Measurements from ENCODE around the gene REM2. TPM values are rescaled to one million over a fixed set of nuclear protein-coding genes. Genes with fewer than 3 reads are reported as not detected.

REM2 gene
- total RNA-seq, 1 experiment from 2014 or later: not detected

- H3K27ac ChIP-seq: no peak overlapping the region
- DNase-seq: no peak
- H3K36me3 ChIP-seq: no peaks in the 10 kb centered on the region
- H3K4me1 ChIP-seq: peaks cover under 1% of the 10 kb centered on the region
- H3K27me3 ChIP-seq: no peaks in the 10 kb centered on the region
- H3K4me3 ChIP-seq: no peak overlapping the region
- no peaks in the 10 kb centered on the region for H3K9me3 ChIP-seq (replicated peaks)
Observed at GRCh38 chr14:22875748-22876319, 7.2 kb upstream of the REM2 start.

GRCh38 chr14:22877000-22877501, 6.0 kb upstream of the REM2 start:
- Histone ChIP-seq H3K4me1 (no peaks in the 10 kb centered on the region; the same call in none of the 2 replicates), H3K9me3 (replicated peaks) (no peaks in the 10 kb centered on the region), H3K4me3 (no peak overlapping the region), H3K27me3 (no peaks in the 10 kb centered on the region), H3K36me3 (no peaks in the 10 kb centered on the region), H3K27ac (no peak overlapping the region)
- no peak for DNase-seq

GRCh38 chr14:22878271-22879246, 4.5 kb upstream of the REM2 start:
- Histone ChIP-seq H3K36me3 (no peaks in the 10 kb centered on the region), H3K27ac (no peak overlapping the region), H3K27me3 (no peaks in the 10 kb centered on the region), H3K4me3 (no peak overlapping the region), H3K4me1 (peaks cover 4% of the 10 kb centered on the region), H3K9me3 (replicated peaks) (no peaks in the 10 kb centered on the region)
- DNase-seq: peak; percentile 28 to 32

- Histone ChIP-seq H3K27me3 (no peaks in the 10 kb centered on the region), H3K4me1 (peaks cover 4% of the 10 kb centered on the region), H3K36me3 (no peaks in the 10 kb centered on the region), H3K9me3 (replicated peaks) (no peaks in the 10 kb centered on the region), H3K4me3 (no peak overlapping the region), H3K27ac (no peak overlapping the region)
- no peak for DNase-seq
Observed at GRCh38 chr14:22882064-22882463, 958 bp upstream of the REM2 start.

GRCh38 chr14:22882529-22883172, 371 bp upstream of the REM2 start:
- peak; percentile 54 to 60 for DNase-seq
- H3K4me3 ChIP-seq: no peak overlapping the region
- peaks cover 4% of the 10 kb centered on the region for H3K4me1 ChIP-seq
- H3K27ac ChIP-seq: no peak overlapping the region
- no peaks in the 10 kb centered on the region for H3K27me3 ChIP-seq
- no peaks in the 10 kb centered on the region for H3K9me3 ChIP-seq (replicated peaks)
- H3K36me3 ChIP-seq: no peaks in the 10 kb centered on the region

GRCh38 chr14:22884076-22884737, 1.2 kb downstream of the REM2 start:
- H3K4me3 ChIP-seq: no peak overlapping the region
- no peaks in the 10 kb centered on the region for H3K27me3 ChIP-seq
- DNase-seq: no peak
- no peaks in the 10 kb centered on the region for H3K9me3 ChIP-seq (replicated peaks)
- no peaks in the 10 kb centered on the region for H3K36me3 ChIP-seq
- H3K27ac ChIP-seq: no peak overlapping the region
- peaks cover 4% of the 10 kb centered on the region; the same call in 1 of the 2 replicates for H3K4me1 ChIP-seq

- no peak overlapping the region for H3K27ac ChIP-seq
- H3K27me3 ChIP-seq: no peaks in the 10 kb centered on the region
- no peaks in the 10 kb centered on the region for H3K9me3 ChIP-seq (replicated peaks)
- H3K4me3 ChIP-seq: no peak overlapping the region
- H3K36me3 ChIP-seq: no peaks in the 10 kb centered on the region
- H3K4me1 ChIP-seq: peaks cover 4% of the 10 kb centered on the region; the same call in 1 of the 2 replicates
- no peak for DNase-seq
Observed at GRCh38 chr14:22884738-22885523, 1.9 kb downstream of the REM2 start.

GRCh38 chr14:22885975-22886374, 3.0 kb downstream of the REM2 start:
- Histone ChIP-seq H3K27me3 (no peaks in the 10 kb centered on the region), H3K36me3 (no peaks in the 10 kb centered on the region), H3K27ac (no peak overlapping the region), H3K9me3 (replicated peaks) (no peaks in the 10 kb centered on the region), H3K4me3 (no peak overlapping the region), H3K4me1 (peaks cover 4% of the 10 kb centered on the region; the same call in 1 of the 2 replicates)
- no peak for DNase-seq

GRCh38 chr14:22886500-22887259, 3.7 kb downstream of the REM2 start:
- no peak for DNase-seq
- no peaks in the 10 kb centered on the region for H3K9me3 ChIP-seq (replicated peaks)
- no peaks in the 10 kb centered on the region for H3K36me3 ChIP-seq
- H3K4me3 ChIP-seq: no peak overlapping the region
- H3K27me3 ChIP-seq: no peaks in the 10 kb centered on the region
- no peak overlapping the region for H3K27ac ChIP-seq
- H3K4me1 ChIP-seq: peaks cover 4% of the 10 kb centered on the region; the same call in 1 of the 2 replicates

GRCh38 chr14:22887260-22887989, 4.4 kb downstream of the REM2 start:
- H3K27ac ChIP-seq: no peak overlapping the region
- H3K27me3 ChIP-seq: no peaks in the 10 kb centered on the region
- no peak overlapping the region for H3K4me3 ChIP-seq
- peaks cover 4% of the 10 kb centered on the region; the same call in 1 of the 2 replicates for H3K4me1 ChIP-seq
- H3K9me3 ChIP-seq (replicated peaks): no peaks in the 10 kb centered on the region
- no peak for DNase-seq
- no peaks in the 10 kb centered on the region for H3K36me3 ChIP-seq

- Histone ChIP-seq H3K9me3 (replicated peaks) (no peaks in the 10 kb centered on the region), H3K4me3 (no peak overlapping the region), H3K27me3 (no peaks in the 10 kb centered on the region), H3K36me3 (no peaks in the 10 kb centered on the region), H3K4me1 (peaks cover 4% of the 10 kb centered on the region; the same call in 1 of the 2 replicates), H3K27ac (no peak overlapping the region)
- DNase-seq: peak in 1 of 2 experiments; percentile 16
Observed at GRCh38 chr14:22887990-22888378, 5.0 kb downstream of the REM2 start.

- Histone ChIP-seq H3K4me1 (no peaks in the 10 kb centered on the region; the same call in 1 of the 2 replicates), H3K4me3 (no peak overlapping the region), H3K27ac (no peak overlapping the region), H3K27me3 (no peaks in the 10 kb centered on the region), H3K36me3 (no peaks in the 10 kb centered on the region), H3K9me3 (replicated peaks) (no peaks in the 10 kb centered on the region)
- no peak for DNase-seq
Observed at GRCh38 chr14:22888662-22889061, 5.6 kb downstream of the REM2 start.

- H3K36me3 ChIP-seq: no peaks in the 10 kb centered on the region
- no peak overlapping the region for H3K27ac ChIP-seq
- H3K4me3 ChIP-seq: no peak overlapping the region
- no peak for DNase-seq
- no peaks in the 10 kb centered on the region for H3K9me3 ChIP-seq (replicated peaks)
- H3K27me3 ChIP-seq: no peaks in the 10 kb centered on the region
- H3K4me1 ChIP-seq: no peaks in the 10 kb centered on the region
Observed at GRCh38 chr14:22890416-22890815, 7.4 kb downstream of the REM2 start.
